HK-2 (cell line): ENCODE measurements around the gene RRBP1.

Experiments
- DNase-seq: peaks from one replicate; pipeline ENCODE4 v3.0.0-alpha.2; 2018; ENCODE audit not compliant: unreplicated experiment

Gene RRBP1

GRCh38 chr20:17634661-17635331 is 47.2 kb downstream of the RRBP1 start:
- no peak for DNase-seq

- no peak for DNase-seq
Observed at GRCh38 chr20:17633850-17634500, 48.1 kb downstream of the RRBP1 start.

GRCh38 chr20:17633221-17633849 is 48.7 kb downstream of the RRBP1 start:
- DNase-seq: no peak

GRCh38 chr20:17631576-17632319 is 50.3 kb downstream of the RRBP1 start:
- no peak for DNase-seq

GRCh38 chr20:17630806-17631195 is 51.2 kb downstream of the RRBP1 start:
- no peak for DNase-seq

GRCh38 chr20:17630151-17630805 is 51.8 kb downstream of the RRBP1 start:
- DNase-seq: no peak

GRCh38 chr20:17629678-17630089 is 52.4 kb downstream of the RRBP1 start:
- no peak for DNase-seq

- DNase-seq: no peak
Observed at GRCh38 chr20:17629025-17629424, 53.0 kb downstream of the RRBP1 start.

GRCh38 chr20:17628101-17628841 is 53.8 kb downstream of the RRBP1 start:
- no peak for DNase-seq

GRCh38 chr20:17627101-17627955 is 54.7 kb downstream of the RRBP1 start:
- DNase-seq: no peak

GRCh38 chr20:17626217-17627007 is 55.6 kb downstream of the RRBP1 start:
- DNase-seq: no peak

GRCh38 chr20:17625246-17626051 is 56.6 kb downstream of the RRBP1 start:
- no peak for DNase-seq

GRCh38 chr20:17624551-17625245 is 57.3 kb downstream of the RRBP1 start:
- DNase-seq: no peak

- DNase-seq: no peak
Observed at GRCh38 chr20:17624070-17624469, 58.0 kb downstream of the RRBP1 start.

- DNase-seq: no peak
Observed at GRCh38 chr20:17622851-17623508, 59.1 kb downstream of the RRBP1 start.

GRCh38 chr20:17622086-17622850 is 59.8 kb downstream of the RRBP1 start:
- DNase-seq: no peak
